HG02678 (cell line): ENCODE measurements around the gene HYAL2.
"Not testable (repeated sequence)": the region's sequence is repeated elsewhere in the genome, so short reads cannot be mapped to it uniquely, and the experiment has no call there.

Experiments used
- ATAC-seq: cut with Tn5 transposase; IDR thresholded peaks from one replicate; pipeline ENCODE4 v1.9.1; 2021; ENCODE audit warnings: mild to moderate bottlenecking, moderate library complexity; ENCODE audit not compliant: unreplicated experiment

The HYAL2 gene

DNA sequence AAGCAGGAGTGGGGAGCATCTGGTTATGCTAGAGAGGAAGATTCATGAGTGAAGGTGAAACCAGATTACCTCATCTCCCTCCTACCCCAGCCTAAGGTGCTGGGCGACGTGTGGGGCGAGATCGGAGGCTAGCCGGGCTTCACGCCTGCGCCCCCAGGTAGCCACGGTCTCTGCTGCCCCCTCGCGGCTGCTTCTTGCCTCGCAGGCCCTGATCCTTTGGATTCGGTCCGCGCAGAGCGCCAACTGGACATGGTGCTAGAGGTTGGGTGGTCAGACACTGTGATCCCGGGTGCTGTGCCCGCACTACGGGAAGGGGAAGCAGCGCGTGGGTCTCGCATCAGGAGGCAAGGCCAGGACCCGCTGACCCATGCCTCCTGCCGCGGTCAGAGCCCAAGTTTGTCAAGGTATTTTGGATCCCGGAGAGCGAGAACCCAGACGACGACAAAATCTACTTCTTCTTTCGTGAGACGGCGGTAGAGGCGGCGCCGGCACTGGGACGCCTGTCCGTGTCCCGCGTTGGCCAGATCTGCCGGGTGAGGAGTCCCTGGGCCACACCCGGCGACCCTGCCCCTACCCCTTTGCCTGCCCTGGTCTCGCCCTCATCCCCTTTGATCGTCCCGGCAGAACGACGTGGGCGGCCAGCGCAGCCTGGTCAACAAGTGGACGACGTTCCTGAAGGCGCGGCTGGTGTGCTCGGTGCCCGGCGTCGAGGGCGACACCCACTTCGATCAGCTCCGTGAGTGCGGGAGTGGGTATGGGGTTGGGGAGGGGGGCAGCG lies 49.4 kb downstream of the HYAL2 start:
- ATAC-seq = peak; percentile 83

DNA sequence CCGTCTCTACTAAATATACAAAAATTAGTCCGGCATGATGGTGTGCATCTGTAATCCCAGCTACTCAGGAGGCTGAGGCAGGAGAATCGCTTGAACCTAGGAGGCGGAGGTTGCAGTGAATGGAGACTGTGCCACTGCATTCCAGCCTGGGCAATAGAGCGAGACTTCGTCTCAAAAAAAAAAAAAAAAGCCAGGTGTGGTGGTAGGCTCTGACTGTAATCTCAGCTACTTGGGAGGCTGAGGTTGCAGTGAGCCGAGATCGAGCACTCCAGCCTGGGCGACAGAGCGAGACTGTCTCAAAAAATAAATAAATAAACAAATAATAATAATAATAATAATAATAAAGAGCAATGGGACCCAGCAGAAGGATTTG lies 50.0 kb downstream of the HYAL2 start:
- ATAC-seq = not testable (repeated sequence)

DNA sequence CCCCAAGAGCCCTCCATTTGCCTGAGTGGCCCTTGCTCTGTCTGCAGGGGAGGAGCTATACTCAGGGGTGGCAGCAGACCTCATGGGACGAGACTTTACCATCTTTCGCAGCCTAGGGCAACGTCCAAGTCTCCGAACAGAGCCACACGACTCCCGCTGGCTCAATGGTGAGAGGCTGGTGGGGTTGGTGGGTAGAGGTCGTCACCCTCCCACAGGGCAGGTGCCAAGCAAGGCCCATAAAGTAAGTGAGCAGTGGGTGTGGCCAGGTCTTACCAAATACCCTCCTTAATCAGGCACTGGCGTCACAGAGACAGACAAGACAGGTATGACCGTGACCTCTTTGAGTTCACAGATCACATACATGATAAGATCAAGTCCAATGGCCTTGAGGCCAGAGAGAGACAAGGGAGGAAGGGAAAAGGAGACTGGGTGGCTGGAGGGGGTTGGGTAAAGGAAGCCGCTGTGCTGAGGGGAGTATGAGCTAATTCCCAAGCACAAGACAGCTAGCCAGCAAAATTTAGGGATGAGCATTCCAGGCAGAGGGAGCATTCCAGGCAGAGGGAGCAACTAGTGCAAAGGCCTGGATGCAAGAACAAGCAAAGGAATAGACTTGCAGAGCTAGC lies 51.1 kb downstream of the HYAL2 start:
- no peak for ATAC-seq

DNA sequence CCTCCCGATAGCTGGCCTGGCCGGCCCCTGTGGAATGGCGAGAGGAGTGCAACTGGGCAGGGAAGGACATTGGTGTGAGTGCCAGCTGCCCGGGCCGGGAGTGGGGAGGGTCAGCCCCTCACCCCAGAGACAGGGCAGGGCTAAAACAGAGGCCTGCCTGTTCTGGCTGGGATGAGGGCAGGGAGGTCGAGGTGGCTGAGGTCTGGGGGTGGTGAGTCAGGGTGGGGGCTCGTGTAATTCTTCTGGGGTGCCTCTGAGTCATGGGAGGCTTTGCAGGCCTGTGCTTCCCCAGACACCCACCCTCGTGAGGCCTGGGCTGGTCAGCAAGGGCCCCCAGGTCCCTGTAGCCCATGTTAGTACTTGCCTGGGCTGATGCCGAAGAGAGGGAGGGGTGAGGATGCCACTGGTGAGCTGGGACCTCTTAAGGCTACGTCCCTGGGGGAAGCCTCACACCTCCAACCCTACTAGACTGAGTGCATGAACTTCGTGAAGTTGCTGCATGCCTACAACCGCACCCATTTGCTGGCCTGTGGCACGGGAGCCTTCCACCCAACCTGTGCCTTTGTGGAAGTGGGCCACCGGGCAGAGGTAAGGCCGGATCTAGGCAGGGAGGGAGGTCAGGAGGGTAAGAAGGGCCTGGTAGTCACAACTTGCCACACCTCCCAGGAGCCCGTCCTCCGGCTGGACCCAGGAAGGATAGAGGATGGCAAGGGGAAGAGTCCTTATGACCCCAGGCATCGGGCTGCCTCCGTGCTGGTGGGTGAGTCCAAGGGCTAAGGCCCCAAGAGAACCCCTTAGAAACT lies 51.9 kb downstream of the HYAL2 start:
- ATAC-seq = no peak

DNA sequence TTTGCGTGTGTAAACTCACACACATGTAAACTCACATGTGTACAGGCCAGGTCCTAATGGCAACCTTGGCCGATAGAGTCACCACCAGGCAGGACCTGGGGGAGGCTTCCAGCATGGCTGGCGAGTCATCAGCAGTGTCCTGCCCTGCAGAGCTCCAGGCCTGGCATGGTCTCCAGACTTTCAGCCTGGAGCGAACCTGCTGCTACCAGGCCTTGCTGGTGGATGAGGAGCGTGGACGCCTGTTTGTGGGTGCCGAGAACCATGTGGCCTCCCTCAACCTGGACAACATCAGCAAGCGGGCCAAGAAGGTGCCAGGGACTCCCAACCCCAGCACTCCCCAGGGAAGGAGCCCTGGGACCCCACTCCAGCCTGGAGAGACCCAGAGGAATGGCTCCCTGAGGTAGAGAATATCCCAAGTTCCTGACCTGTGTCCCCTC lies 52.5 kb downstream of the HYAL2 start:
- ATAC-seq = no peak

DNA sequence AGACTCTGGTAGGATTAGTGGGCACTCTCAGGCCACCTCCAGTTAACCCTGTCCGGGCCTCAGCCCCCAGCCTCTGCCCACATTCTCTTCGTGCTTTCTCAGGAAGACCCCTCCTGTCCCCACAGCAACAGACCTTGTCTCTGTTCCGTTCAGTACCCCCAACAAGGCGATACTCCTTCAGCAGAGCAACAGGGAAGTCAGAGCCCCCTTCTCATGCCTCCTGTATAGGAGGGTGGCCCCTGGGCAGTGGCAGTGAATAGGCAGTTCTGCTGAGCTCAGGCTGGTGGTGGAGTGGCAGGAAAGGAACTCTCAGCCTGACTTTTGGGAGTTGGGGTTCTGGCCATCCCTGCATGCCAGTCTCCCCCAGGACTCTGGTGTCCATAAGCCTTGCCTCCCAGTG lies 53.1 kb downstream of the HYAL2 start:
- ATAC-seq = no peak

DNA sequence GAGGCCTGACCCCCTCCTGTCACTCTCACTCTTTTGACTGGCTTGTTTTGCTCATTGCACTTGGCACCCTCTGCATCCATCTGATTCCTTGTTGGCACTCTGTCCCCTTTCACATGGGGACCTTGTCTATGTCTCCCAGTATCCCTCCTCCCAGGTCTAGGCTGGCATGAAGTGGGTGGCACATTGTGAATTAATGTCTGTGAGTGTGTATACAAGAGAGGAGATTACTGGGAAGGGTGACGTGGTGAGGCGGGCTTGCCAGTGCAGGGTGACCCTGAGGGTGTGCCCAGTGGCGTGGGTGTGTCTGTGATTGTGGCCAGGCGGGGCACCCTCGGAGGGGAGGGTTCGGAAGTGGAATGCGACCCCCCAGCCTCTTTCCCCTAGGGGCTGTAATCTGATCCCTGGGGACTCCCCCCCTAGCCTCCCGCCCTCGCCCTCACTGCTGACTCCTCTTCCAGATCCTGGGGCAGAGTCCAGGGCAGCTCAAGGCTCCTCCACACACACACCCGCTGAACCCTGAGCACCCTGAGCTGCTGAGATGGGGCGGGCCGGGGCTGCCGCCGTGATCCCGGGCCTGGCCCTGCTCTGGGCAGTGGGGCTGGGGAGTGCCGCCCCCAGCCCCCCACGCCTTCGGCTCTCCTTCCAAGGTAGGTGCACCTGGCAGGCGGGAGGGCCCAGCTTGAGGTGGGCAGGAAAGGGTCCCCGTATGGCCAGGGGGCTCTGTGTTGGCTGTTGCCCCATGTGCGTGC lies 53.7 kb downstream of the HYAL2 start, which contains the start of gene SEMA3B:
TSS of gene SEMA3B (plus strand) at position 445 of the 749 bp plus-strand sequence. CDS start at position 539, 94 bp downstream.
- no peak for ATAC-seq

DNA sequence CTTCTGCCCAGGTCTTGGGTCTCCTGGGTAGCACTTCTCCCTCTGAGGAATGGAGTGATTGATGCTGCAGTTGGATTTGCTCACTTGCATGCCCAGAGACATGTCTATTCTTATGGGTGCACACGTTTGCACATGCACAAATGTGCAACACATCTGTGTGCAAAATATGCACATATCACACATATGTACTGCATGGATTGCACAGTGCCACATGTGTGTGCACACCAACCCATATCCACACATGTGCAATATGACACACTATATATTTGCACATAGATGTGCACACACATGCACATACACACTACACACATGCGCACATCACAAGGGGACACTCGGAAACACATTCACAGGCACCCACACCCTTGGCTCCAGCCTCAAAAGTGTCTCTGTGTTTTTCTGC lies 54.3 kb downstream of the HYAL2 start:
- no peak for ATAC-seq
